ENCODE results near the gene CCDC102B. TPM values are rescaled to one million over a fixed set of nuclear protein-coding genes. Genes with fewer than 3 reads are reported as not detected.

CCDC102B gene
- total RNA-seq, 2 donors from 2014 or later, result 4.9 to 5.0 TPM

DNA sequence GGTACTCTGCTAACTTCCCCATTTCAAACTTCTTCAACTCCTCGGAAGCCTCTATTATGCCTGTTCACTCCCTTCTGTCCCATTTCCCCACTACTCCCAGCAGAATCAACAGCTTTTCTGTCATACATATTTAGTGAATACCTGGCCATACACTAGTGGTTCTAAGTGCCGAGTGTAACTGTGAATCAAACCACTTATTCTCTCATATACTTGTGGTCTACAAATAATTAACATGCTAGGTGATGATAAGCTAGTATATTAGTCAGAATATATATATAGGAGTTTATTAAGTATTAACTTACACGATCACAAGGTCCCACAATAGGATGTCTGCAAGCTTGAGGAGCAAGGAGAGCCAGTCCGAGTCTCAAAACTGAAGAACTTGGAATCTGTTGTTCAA is 150.7 kb downstream of the CCDC102B start:
- no peaks in the 10 kb centered on the region for H3K9me3 Mint-ChIP-seq
- H3K27me3 Mint-ChIP-seq (ENCODE audit: insufficient read depth), result no peaks in the 10 kb centered on the region
- Histone ChIP-seq H3K4me1 (ENCODE audit: control insufficient read depth, insufficient read depth, low read length) (peaks cover 3% of the 10 kb centered on the region), H3K36me3 (ENCODE audit: control insufficient read depth, insufficient read depth, low read length) (no peaks in the 10 kb centered on the region), H3K27ac (ENCODE audit: low read depth, low read length) (no peak overlapping the region), H3K9me3 (ENCODE audit: control insufficient read depth, low read length) (no peaks in the 10 kb centered on the region), H3K9ac (ENCODE audit: extremely low read depth, low read length, poor library complexity, severe bottlenecking) (no peak overlapping the region), H3K27me3 (ENCODE audit: control insufficient read depth, insufficient read depth, low read length, poor library complexity, severe bottlenecking) (no peaks in the 10 kb centered on the region), H3K4me3 (ENCODE audit: low read length) (no peak overlapping the region)
- H3K4me1 Mint-ChIP-seq, result peaks cover 22% of the 10 kb centered on the region
- DNase-seq, result no peak
- 86 to 100% methylated on average over 2 to 3 of the region's 4 CpGs for WGBS, 2 experiments (ENCODE audit: insufficient coverage in 1 of 2, insufficient read length in 1 of 2)
- TF ChIP-seq, protein P1, sequence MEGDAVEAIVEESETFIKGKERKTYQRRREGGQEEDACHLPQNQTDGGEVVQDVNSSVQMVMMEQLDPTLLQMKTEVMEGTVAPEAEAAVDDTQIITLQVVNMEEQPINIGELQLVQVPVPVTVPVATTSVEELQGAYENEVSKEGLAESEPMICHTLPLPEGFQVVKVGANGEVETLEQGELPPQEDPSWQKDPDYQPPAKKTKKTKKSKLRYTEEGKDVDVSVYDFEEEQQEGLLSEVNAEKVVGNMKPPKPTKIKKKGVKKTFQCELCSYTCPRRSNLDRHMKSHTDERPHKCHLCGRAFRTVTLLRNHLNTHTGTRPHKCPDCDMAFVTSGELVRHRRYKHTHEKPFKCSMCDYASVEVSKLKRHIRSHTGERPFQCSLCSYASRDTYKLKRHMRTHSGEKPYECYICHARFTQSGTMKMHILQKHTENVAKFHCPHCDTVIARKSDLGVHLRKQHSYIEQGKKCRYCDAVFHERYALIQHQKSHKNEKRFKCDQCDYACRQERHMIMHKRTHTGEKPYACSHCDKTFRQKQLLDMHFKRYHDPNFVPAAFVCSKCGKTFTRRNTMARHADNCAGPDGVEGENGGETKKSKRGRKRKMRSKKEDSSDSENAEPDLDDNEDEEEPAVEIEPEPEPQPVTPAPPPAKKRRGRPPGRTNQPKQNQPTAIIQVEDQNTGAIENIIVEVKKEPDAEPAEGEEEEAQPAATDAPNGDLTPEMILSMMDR (conservative IDR thresholded peaks at IDR 0.05), result no peak
- no peak overlapping the region for H3K27ac Mint-ChIP-seq
- H3K36me3 Mint-ChIP-seq (ENCODE audit: low read depth), result no peaks in the 10 kb centered on the region
- H3K4me3 Mint-ChIP-seq, result no peak overlapping the region

DNA sequence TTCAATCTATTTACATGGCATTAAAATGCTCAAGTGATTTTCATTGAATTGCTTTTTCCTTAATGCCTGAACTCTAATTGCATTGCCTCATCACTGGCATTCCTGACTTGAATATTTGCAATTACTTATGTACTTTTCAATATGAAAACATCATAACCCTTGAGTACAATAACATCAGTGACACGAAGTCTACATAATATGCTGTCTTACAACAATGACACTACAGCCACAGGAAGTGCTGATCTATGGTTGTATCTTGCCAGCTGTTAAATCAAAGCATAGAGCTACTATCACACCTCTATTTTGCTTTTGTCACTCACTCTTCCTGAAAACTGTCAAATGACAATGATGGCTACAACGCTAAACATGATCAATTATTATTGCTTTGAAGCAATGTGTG is 156.9 kb downstream of the CCDC102B start:
- Mint-ChIP-seq H3K27me3 (ENCODE audit: insufficient read depth) (no peaks in the 10 kb centered on the region), H3K4me3 (no peak overlapping the region), H3K9me3 (peaks cover 3% of the 10 kb centered on the region), H3K27ac (no peak overlapping the region), H3K36me3 (ENCODE audit: low read depth) (peaks cover 3% of the 10 kb centered on the region), H3K4me1 (peaks cover 9% of the 10 kb centered on the region)
- no peak overlapping the region for H3K9ac ChIP-seq (ENCODE audit: extremely low read depth, low read length, poor library complexity, severe bottlenecking)
- H3K36me3 ChIP-seq (ENCODE audit: control insufficient read depth, insufficient read depth, low read length), result no peaks in the 10 kb centered on the region
- no peak for DNase-seq
- WGBS, 2 experiments (ENCODE audit: insufficient coverage in 1 of 2, insufficient read length in 1 of 2), result 79 to 100% methylated on average over 1 to 2 of the region's 2 CpGs
- no peaks in the 10 kb centered on the region for H3K4me1 ChIP-seq (ENCODE audit: control insufficient read depth, insufficient read depth, low read length)
- no peaks in the 10 kb centered on the region for H3K9me3 ChIP-seq (ENCODE audit: control insufficient read depth, low read length)
- H3K27me3 ChIP-seq (ENCODE audit: control insufficient read depth, insufficient read depth, low read length, poor library complexity, severe bottlenecking), result no peaks in the 10 kb centered on the region
- TF ChIP-seq, protein P1 (conservative IDR thresholded peaks at IDR 0.05), result no peak
- no peak overlapping the region for H3K27ac ChIP-seq (ENCODE audit: low read depth, low read length)
- no peak overlapping the region for H3K4me3 ChIP-seq (ENCODE audit: low read length)

DNA sequence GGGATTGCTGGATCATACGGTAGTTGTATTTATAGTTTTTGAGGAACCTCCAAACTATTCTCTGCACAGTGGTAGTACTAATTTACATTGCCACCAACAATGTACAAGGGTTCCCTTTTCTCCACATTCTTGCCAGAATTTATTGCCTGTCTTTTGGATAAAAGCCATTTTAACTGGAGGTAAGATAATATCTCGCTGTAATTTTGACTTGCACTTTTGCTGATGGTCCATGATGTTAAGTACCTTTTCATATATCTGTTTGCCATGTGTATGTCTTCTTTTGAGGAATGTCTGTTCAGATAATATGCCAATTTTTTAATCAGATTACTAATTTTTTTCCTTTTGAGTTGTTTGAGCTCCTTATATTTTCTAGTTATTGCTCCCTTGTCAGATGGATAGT is 158.8 kb downstream of the CCDC102B start:
- Mint-ChIP-seq H3K9me3 (peaks cover 3% of the 10 kb centered on the region), H3K4me3 (no peak overlapping the region), H3K4me1 (peaks cover 14% of the 10 kb centered on the region), H3K27me3 (ENCODE audit: insufficient read depth) (no peaks in the 10 kb centered on the region), H3K36me3 (ENCODE audit: low read depth) (peaks cover 3% of the 10 kb centered on the region), H3K27ac (no peak overlapping the region)
- no peaks in the 10 kb centered on the region for H3K36me3 ChIP-seq (ENCODE audit: control insufficient read depth, insufficient read depth, low read length)
- TF ChIP-seq, protein P1 (conservative IDR thresholded peaks at IDR 0.05), result no peak
- H3K9me3 ChIP-seq (ENCODE audit: control insufficient read depth, low read length), result no peaks in the 10 kb centered on the region
- H3K4me1 ChIP-seq (ENCODE audit: control insufficient read depth, insufficient read depth, low read length), result no peaks in the 10 kb centered on the region
- no peaks in the 10 kb centered on the region for H3K27me3 ChIP-seq (ENCODE audit: control insufficient read depth, insufficient read depth, low read length, poor library complexity, severe bottlenecking)
- H3K9ac ChIP-seq (ENCODE audit: extremely low read depth, low read length, poor library complexity, severe bottlenecking), result no peak overlapping the region
- WGBS, 2 experiments (ENCODE audit: insufficient coverage in 1 of 2, insufficient read length in 1 of 2), result 96 to 100% methylated on average over 1 to 2 of the region's 2 CpGs
- no peak overlapping the region for H3K27ac ChIP-seq (ENCODE audit: low read depth, low read length)
- no peak for DNase-seq
- no peak overlapping the region for H3K4me3 ChIP-seq (ENCODE audit: low read length)

All from endodermal cell (in vitro differentiated cells).